Activated naive CD4-positive, alpha-beta T cell treated with anti-CD3 and anti-CD28 coated beads, Interleukin-2, amount 10 ng/mL, durations not matched to agents 7 days and 5 days (primary cell): Measurements from ENCODE around the gene RNF157.

Experiments
- CTCF ChIA-PET: fragments of 350-600 bp; sonication (Branson Sonifier 250); formaldehyde crosslinking; loops from one replicate; lab custom pipeline; 2021; ENCODE audit warnings: antibody characterized with exemption; lab: Charles Lee
- DNase-seq: peaks from one replicate; pipeline ENCODE4 v3.0.0-alpha.2; 2020
- H3K27ac Mint-ChIP-seq: one replicate; pipeline ENCODE4 v1.8.0; 2021; ENCODE audit warnings: mild to moderate bottlenecking, moderate library complexity, mixed read lengths
- H3K27me3 Mint-ChIP-seq: one replicate; pipeline ENCODE4 v1.8.0; 2021; ENCODE audit warnings: mild to moderate bottlenecking, mixed read lengths
- H3K36me3 Mint-ChIP-seq: one replicate; pipeline ENCODE4 v1.8.0; 2021; ENCODE audit warnings: mixed read lengths
- H3K4me1 Mint-ChIP-seq: one replicate; pipeline ENCODE4 v1.8.0; 2021; ENCODE audit warnings: mixed read lengths
- H3K4me3 Mint-ChIP-seq: one replicate; pipeline ENCODE4 v1.8.0; 2021; ENCODE audit warnings: mild to moderate bottlenecking, moderate library complexity, mixed read lengths
- H3K9me3 Mint-ChIP-seq: one replicate; pipeline ENCODE4 v1.8.0; 2021; ENCODE audit warnings: mixed read lengths

The RNF157 gene

DNA sequence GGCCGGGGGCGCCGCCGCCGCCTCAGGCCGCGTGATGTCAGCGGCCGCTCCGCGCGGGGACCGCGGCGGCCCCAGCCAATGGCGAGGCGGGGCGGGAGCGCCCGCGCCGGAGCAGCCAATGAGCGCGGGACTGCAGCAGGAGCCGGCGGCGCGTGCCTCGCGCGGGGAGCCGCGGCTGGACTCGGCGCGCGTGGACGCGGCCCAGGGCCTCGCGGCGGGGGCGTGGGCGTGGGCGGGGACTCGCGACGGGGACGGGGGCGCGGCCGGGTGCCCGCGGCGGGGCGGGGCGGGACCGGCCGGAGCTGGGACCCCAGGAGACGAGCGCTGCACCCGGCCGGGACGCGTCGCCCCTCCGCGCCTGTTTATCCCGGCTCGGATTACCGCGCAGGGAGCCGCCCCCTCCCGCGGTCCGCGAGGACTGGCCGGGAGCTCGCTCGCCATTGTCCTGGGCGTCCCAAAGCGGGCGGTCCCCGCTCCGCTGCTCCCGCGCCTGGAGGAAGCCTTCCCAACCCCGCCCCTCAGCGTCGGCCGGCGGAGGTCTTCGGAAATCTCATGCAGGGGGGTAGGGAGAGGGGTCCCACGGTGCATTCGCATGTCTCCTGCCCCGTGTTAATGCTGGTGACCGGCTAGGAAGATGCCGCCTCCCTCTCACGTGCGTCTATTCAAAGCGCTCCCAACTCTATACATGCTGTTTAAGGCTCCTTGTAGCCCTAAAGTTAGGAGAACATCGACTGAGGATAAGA lies at the start of gene RNF157:
Gene RNF157, minus strand, starts transcription at position 33 of the 743 bp plus-strand sequence. CDS start 253 bp downstream, outside the sequence.
- Mint-ChIP-seq H3K27me3 (no peaks in the 10 kb centered on the region), H3K9me3 (peaks cover 2% of the 10 kb centered on the region), H3K36me3 (peaks cover 35% of the 10 kb centered on the region), H3K4me3 (peak within 1 kb of the TSS; percentile 87), H3K4me1 (peaks cover 81% of the 10 kb centered on the region), H3K27ac (peak within 1 kb of the TSS; percentile 87)
- CTCF ChIA-PET = interaction anchor here (1.4 to 1.5 kb wide), 2 partner anchors 23 to 61 kb away, joined by 3 to 5 read pairs; no protein-coding TSS in a partner anchor
- DNase-seq = peak; percentile 80

- peaks cover 7% of the 10 kb centered on the region for H3K4me1 Mint-ChIP-seq
- CTCF ChIA-PET = interaction anchor here (1.3 to 7.6 kb wide), 4 partner anchors 8 to 269 kb away, joined by 3 to 215 read pairs (median 46); no protein-coding TSS in a partner anchor
- H3K36me3 Mint-ChIP-seq = no peaks in the 10 kb centered on the region
- H3K27ac Mint-ChIP-seq = no peak overlapping the region
- DNase-seq = no peak
- H3K9me3 Mint-ChIP-seq = no peaks in the 10 kb centered on the region
- H3K4me3 Mint-ChIP-seq = no peak overlapping the region
- peaks cover 4% of the 10 kb centered on the region for H3K27me3 Mint-ChIP-seq
Measured at GRCh38 chr17:76281573-76282371, 41.5 kb upstream of the RNF157 start.

- H3K4me1 Mint-ChIP-seq = peaks cover 9% of the 10 kb centered on the region
- DNase-seq = no peak
- H3K27me3 Mint-ChIP-seq = peaks cover 4% of the 10 kb centered on the region
- no peaks in the 10 kb centered on the region for H3K9me3 Mint-ChIP-seq
- H3K27ac Mint-ChIP-seq = no peak overlapping the region
- CTCF ChIA-PET = interaction anchor here (1.0 to 7.6 kb wide), 10 partner anchors 9 to 267 kb away, joined by 3 to 215 read pairs (median 10); no protein-coding TSS in a partner anchor
- no peak overlapping the region for H3K4me3 Mint-ChIP-seq
- H3K36me3 Mint-ChIP-seq = no peaks in the 10 kb centered on the region
Measured at GRCh38 chr17:76280650-76281049, 40.4 kb upstream of the RNF157 start.

DNA sequence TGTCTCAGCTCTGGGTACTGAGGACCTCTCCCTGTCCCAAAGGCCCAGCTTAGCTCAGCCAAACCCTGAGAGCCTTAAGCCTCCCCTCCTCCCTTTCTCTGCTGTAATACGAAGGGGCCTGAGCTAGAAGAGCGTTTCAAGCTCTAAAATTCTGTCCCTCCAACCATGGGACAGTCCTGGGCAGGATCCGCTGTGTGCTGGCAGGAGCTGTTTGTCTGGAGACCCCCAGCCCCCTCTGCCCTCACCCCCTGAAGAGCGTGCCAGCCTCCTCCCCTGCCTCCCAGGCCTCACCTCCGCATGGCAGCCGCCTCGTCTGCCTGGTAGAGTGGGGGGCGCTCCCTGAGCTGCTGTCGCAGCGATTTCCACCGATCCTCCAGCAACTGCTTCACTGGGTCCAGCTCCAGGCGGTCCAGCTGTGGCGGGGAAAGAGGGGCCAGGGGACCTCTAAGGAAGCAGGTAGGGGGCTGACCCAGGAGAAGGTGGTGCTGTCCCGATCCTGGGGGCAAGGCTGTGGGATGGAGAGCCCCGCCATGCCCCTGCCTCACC lies 39.5 kb upstream of the RNF157 start:
- H3K27me3 Mint-ChIP-seq = peaks cover 4% of the 10 kb centered on the region
- H3K4me1 Mint-ChIP-seq = peaks cover 11% of the 10 kb centered on the region
- no peak for DNase-seq
- CTCF ChIA-PET = interaction anchor here (0.6 to 7.6 kb wide), 53 partner anchors 9 to 375 kb away, joined by 3 to 215 read pairs (median 5); partner anchors contain the start of genes CDK3, EXOC7, MRPL38 and PRPSAP1
- peak overlapping the region; percentile 49 for H3K27ac Mint-ChIP-seq
- H3K9me3 Mint-ChIP-seq = no peaks in the 10 kb centered on the region
- H3K36me3 Mint-ChIP-seq = no peaks in the 10 kb centered on the region
- no peak overlapping the region for H3K4me3 Mint-ChIP-seq

DNA sequence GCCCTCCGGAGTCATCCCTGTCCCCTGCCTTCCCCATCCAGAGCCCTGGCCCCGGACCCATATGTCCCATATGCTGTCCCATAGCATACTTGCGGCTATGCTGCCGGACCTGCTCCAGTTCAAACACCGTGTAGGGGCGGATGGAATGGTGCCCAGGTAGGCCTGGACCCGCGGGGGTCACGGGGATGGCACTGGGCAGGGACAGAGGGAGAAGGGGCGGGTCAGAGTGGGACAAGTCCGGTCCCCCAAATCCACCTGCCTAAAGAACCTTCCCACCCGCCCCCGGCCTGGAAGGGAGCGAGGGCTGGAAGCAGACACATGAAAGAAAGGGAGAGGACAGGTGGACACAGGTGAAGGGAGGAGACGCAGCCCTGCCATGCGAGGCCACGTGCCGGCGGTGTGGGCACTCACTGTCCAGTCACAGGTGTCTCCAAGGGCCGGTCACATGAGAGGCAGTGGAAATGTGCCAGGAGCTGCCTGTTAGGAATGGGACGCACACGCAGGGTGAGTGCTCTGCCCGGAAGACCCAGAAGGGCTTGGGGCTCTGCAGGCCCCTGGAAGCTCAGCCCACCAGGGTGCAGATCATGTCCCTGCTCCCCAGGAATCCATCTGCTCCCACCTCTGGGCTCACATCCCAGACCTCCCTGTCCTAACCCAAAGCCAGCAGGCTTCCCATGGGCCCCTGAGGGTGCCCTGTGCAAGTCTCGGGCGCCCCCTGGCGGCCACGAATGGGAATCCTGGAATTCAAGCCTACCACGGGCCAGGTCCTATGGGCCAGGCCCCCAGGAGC lies 38.9 kb upstream of the RNF157 start:
- CTCF ChIA-PET = interaction anchor here (0.6 to 7.6 kb wide), 57 partner anchors 10 to 374 kb away, joined by 3 to 215 read pairs (median 5); partner anchors contain the start of genes CDK3, EXOC7, MRPL38 and PRPSAP1
- Mint-ChIP-seq H3K27ac (peak overlapping the region; percentile 52), H3K4me3 (no peak overlapping the region)

GRCh38 chr17:76278268-76278908 lies 38.1 kb upstream of the RNF157 start:
- CTCF ChIA-PET = interaction anchor here (1.1 to 7.6 kb wide), 15 partner anchors 10 to 265 kb away, joined by 3 to 215 read pairs (median 9); partner anchors contain the start of gene EXOC7
- Mint-ChIP-seq H3K27me3 (peaks cover 4% of the 10 kb centered on the region), H3K9me3 (no peaks in the 10 kb centered on the region), H3K4me3 (no peak overlapping the region), H3K27ac (peak overlapping the region; percentile 45), H3K4me1 (peaks cover 24% of the 10 kb centered on the region), H3K36me3 (no peaks in the 10 kb centered on the region)
- DNase-seq = no peak

More for the DNA sequence above, 38.9 kb upstream of the RNF157 start:
- Mint-ChIP-seq H3K4me1 (peaks cover 16% of the 10 kb centered on the region), H3K9me3 (no peaks in the 10 kb centered on the region), H3K27me3 (peaks cover 4% of the 10 kb centered on the region), H3K36me3 (no peaks in the 10 kb centered on the region)
- peak; percentile 90 for DNase-seq

GRCh38 chr17:76277300-76278267 lies 37.3 kb upstream of the RNF157 start:
- H3K36me3 Mint-ChIP-seq = no peaks in the 10 kb centered on the region
- DNase-seq = peak; percentile 29
- no peak overlapping the region for H3K4me3 Mint-ChIP-seq
- H3K27ac Mint-ChIP-seq = no peak overlapping the region
- H3K4me1 Mint-ChIP-seq = peaks cover 32% of the 10 kb centered on the region
- no peaks in the 10 kb centered on the region for H3K9me3 Mint-ChIP-seq
- CTCF ChIA-PET = interaction anchor here (1.1 to 7.6 kb wide), 10 partner anchors 11 to 264 kb away, joined by 3 to 215 read pairs (median 10); partner anchors contain the start of gene EXOC7
- peaks cover 1% of the 10 kb centered on the region for H3K27me3 Mint-ChIP-seq

- peaks cover 5% of the 10 kb centered on the region for H3K27me3 Mint-ChIP-seq
- DNase-seq = peak; percentile 28
- H3K4me3 Mint-ChIP-seq = no peak overlapping the region
- peaks cover 41% of the 10 kb centered on the region for H3K4me1 Mint-ChIP-seq
- CTCF ChIA-PET = interaction anchor here (4.5 to 7.6 kb wide), 2 partner anchors 96 to 154 kb away, joined by 23 to 215 read pairs; no protein-coding TSS in a partner anchor
- no peaks in the 10 kb centered on the region for H3K9me3 Mint-ChIP-seq
- H3K36me3 Mint-ChIP-seq = peaks cover 2% of the 10 kb centered on the region
- peak overlapping the region; percentile 55 for H3K27ac Mint-ChIP-seq
Measured at GRCh38 chr17:76276461-76277299, 36.4 kb upstream of the RNF157 start.

DNA sequence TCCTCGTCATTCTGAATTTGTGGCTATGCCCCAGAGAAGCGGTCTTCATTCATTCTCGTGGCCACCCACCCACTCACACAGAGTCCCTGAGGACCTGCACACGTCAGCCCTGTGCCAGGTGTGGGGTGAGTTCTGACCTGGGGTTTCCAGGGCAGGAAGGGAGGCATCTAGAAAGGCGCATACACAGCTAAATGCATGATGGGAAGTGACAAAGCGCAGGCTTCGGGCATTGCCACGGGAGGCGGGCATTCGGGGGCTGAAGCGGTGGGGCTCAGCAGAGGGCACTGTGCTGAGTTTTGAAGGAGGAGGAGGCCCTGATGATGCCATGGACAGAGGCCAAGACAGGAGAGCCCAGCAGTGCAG lies 35.8 kb upstream of the RNF157 start:
- CTCF ChIA-PET = interaction anchor here (0.7 to 4.5 kb wide), 3 partner anchors 95 to 153 kb away, joined by 3 to 23 read pairs (median 4); no protein-coding TSS in a partner anchor
- peaks cover 5% of the 10 kb centered on the region for H3K27me3 Mint-ChIP-seq
- peaks cover 8% of the 10 kb centered on the region for H3K36me3 Mint-ChIP-seq
- no peaks in the 10 kb centered on the region for H3K9me3 Mint-ChIP-seq
- H3K4me3 Mint-ChIP-seq = no peak overlapping the region
- H3K27ac Mint-ChIP-seq = peak overlapping the region; percentile 63
- peaks cover 47% of the 10 kb centered on the region for H3K4me1 Mint-ChIP-seq
- DNase-seq = peak; percentile 32

DNA sequence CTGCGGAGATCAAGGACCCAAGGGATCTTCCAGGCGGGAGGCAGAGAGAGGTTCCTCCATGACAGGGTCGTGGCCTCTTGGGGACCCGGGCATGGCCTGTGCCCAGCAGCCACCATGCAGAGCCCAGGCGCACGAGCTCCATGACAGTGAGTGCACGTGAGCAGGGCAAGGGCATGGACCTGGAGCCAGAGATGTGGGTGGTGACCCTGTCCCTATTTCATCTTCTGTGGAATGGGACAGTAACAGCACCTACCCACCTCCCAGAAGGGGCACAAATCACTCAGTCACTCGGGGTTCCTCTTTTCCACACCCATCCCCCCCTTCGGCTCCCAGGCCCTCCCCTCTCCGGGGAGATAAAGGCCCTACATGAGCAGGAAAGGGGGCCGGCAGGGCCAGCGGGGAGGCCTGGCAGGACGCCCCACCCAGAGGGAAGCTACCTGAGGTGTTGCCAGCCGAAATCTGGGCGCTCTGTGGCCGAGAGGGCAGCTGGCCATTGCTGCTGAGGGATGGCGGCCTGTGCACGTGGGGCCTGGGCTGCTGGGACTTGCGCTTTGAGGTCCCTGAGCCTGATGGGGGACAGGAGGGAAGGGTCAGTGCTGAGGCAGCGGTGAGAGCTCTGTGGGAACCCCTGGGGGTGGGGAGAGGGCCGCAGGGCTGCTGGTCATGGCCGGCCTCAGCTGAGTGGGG lies 35.2 kb upstream of the RNF157 start:
- CTCF ChIA-PET = interaction anchor here (0.7 to 4.5 kb wide), 6 partner anchors 30 to 156 kb away, joined by 3 to 26 read pairs (median 4); no protein-coding TSS in a partner anchor
- Mint-ChIP-seq H3K4me3 (no peak overlapping the region), H3K4me1 (peaks cover 52% of the 10 kb centered on the region), H3K27me3 (peaks cover 5% of the 10 kb centered on the region), H3K27ac (peak overlapping the region; percentile 64), H3K36me3 (peaks cover 13% of the 10 kb centered on the region), H3K9me3 (no peaks in the 10 kb centered on the region)
- DNase-seq = peak; percentile 38
